H9 (cell line): Measurements from ENCODE around the gene LEFTY2. TPM values are rescaled to one million over a fixed set of nuclear protein-coding genes. Genes with fewer than 3 reads are reported as not detected.
A peak's percentile ranks its signal among the peaks of the same experiment; 100 is the strongest.

ENCODE experiments used
- DNase-seq: peaks from one replicate; pipeline ENCODE4 v3.0.0-alpha.2; 2017
- H2AFZ ChIP-seq: one replicate; pipeline ENCODE4 v1.6.1; 2013; ENCODE audit warnings: mild to moderate bottlenecking, low read length, control low read depth, moderate library complexity
- H2AK5ac ChIP-seq: 2 replicates; pipeline ENCODE4 v1.6.1; 2013; ENCODE audit warnings: low read length, control low read depth, mixed read lengths; ENCODE audit not compliant: insufficient read length
- H2BK120ac ChIP-seq: one replicate; pipeline ENCODE4 v1.6.1; 2013; ENCODE audit warnings: low read depth, mild to moderate bottlenecking, low read length, control low read depth, inconsistent platforms; ENCODE audit not compliant: poor library complexity, severe bottlenecking
- H2BK12ac ChIP-seq: 2 replicates; pipeline ENCODE4 v1.6.1; 2013; ENCODE audit warnings: low read length, control low read depth, mixed read lengths, low read depth; ENCODE audit not compliant: insufficient read length
- H2BK15ac ChIP-seq: 2 replicates; pipeline ENCODE4 v1.6.1; 2013; ENCODE audit warnings: low read depth, low read length, control low read depth
- H2BK20ac ChIP-seq: one replicate; pipeline ENCODE4 v1.6.1; 2013; ENCODE audit warnings: low read depth, mild to moderate bottlenecking, low read length, control low read depth, inconsistent platforms; ENCODE audit not compliant: poor library complexity, severe bottlenecking
- H2BK5ac ChIP-seq: 2 replicates; pipeline ENCODE4 v1.6.1; 2013; ENCODE audit warnings: low read length, control low read depth, mixed read lengths; ENCODE audit not compliant: insufficient read length
- H3K14ac ChIP-seq: 2 replicates; pipeline ENCODE4 v1.6.1; 2013; ENCODE audit warnings: low read length, control low read depth; ENCODE audit not compliant: insufficient read depth
- H3K18ac ChIP-seq: 2 replicates; pipeline ENCODE4 v1.6.1; 2013; ENCODE audit warnings: low read depth, mild to moderate bottlenecking, mixed read lengths, low read length, control low read depth; ENCODE audit not compliant: insufficient read length
- H3K23ac ChIP-seq: 2 replicates; pipeline ENCODE4 v1.6.1; 2013; ENCODE audit warnings: low read length, control low read depth, mixed read lengths, low read depth; ENCODE audit not compliant: insufficient read length
- H3K23me2 ChIP-seq: 2 replicates; pipeline ENCODE4 v1.6.1; 2013; ENCODE audit warnings: low read depth, mild to moderate bottlenecking, mixed read lengths, low read length, control low read depth; ENCODE audit not compliant: insufficient read length, poor library complexity, severe bottlenecking
- H3K27ac ChIP-seq: 2 replicates; pipeline ENCODE4 v1.5.1; 2013; ENCODE audit warnings: low read length, control low read depth, mixed read lengths, low read depth; ENCODE audit not compliant: insufficient read length
- H3K27me3 ChIP-seq: 2 replicates; pipeline ENCODE4 v1.6.1; 2013; ENCODE audit warnings: low read length, control low read depth, inconsistent platforms; ENCODE audit not compliant: insufficient read depth
- H3K4ac ChIP-seq: 2 replicates; pipeline ENCODE4 v1.6.1; 2013; ENCODE audit warnings: low read depth, mild to moderate bottlenecking, control low read depth, inconsistent platforms, low read length, moderate library complexity
- H3K4me1 ChIP-seq: 2 replicates; pipeline ENCODE4 v1.6.1; 2013; ENCODE audit warnings: low read length, control low read depth, inconsistent platforms; ENCODE audit not compliant: insufficient read depth
- H3K4me2 ChIP-seq: 2 replicates; pipeline ENCODE4 v1.6.1; 2013; ENCODE audit warnings: low read length, control low read depth, mixed read lengths; ENCODE audit not compliant: insufficient read length, insufficient read depth
- H3K56ac ChIP-seq: 2 replicates; pipeline ENCODE4 v1.6.1; 2013; ENCODE audit warnings: low read depth, mild to moderate bottlenecking, mixed read lengths, low read length, control low read depth; ENCODE audit not compliant: insufficient read length
- H3K79me1 ChIP-seq: 2 replicates; pipeline ENCODE4 v1.6.1; 2013; ENCODE audit warnings: low read depth, mild to moderate bottlenecking, moderate library complexity, low read length, control low read depth, inconsistent platforms; ENCODE audit not compliant: insufficient read depth, poor library complexity, severe bottlenecking
- H3K79me2 ChIP-seq: 2 replicates; pipeline ENCODE4 v1.6.1; 2013; ENCODE audit warnings: low read length, control low read depth, inconsistent platforms; ENCODE audit not compliant: insufficient read depth
- H3K9ac ChIP-seq: 2 replicates; pipeline ENCODE4 v1.6.1; 2013; ENCODE audit warnings: low read length, control low read depth, mixed read lengths; ENCODE audit not compliant: insufficient read length; ENCODE audit errors: extremely low read depth
- H3K9me3 ChIP-seq: one replicate; pipeline ENCODE4 v1.6.1; 2013; ENCODE audit warnings: low read depth, low read length, inconsistent platforms; ENCODE audit not compliant: control insufficient read depth
- H3T11ph ChIP-seq: one replicate; pipeline ENCODE4 v1.6.1; 2013; ENCODE audit warnings: mild to moderate bottlenecking, low read length, control low read depth, inconsistent platforms
- H4K20me1 ChIP-seq: one replicate; pipeline ENCODE4 v1.6.1; 2013; ENCODE audit not compliant: control insufficient read depth, insufficient read length, insufficient read depth
- H4K5ac ChIP-seq: 2 replicates; pipeline ENCODE4 v1.6.1; 2013; ENCODE audit warnings: low read depth, mild to moderate bottlenecking, mixed read lengths, low read length, control low read depth; ENCODE audit not compliant: insufficient read length
- H4K8ac ChIP-seq: replicated peaks from 2 replicates; pipeline ENCODE4 v1.6.1; 2013; ENCODE audit warnings: low read length, control low read depth, mixed read lengths, low read depth; ENCODE audit not compliant: insufficient read length
- H4K91ac ChIP-seq: 2 replicates; pipeline ENCODE4 v1.6.1; 2013; ENCODE audit warnings: low read depth, mild to moderate bottlenecking, moderate library complexity, mixed read lengths, low read length, control low read depth; ENCODE audit not compliant: insufficient read length
- H3K27ac Mint-ChIP-seq, 3 experiments: 2 replicates in 2 of 3; 3 replicates in 1 of 3; pipeline ENCODE4 v1.8.0; 2020 to 2021; ENCODE audit warnings: mixed read lengths in 3 of 3, mild to moderate bottlenecking in 1 of 3, moderate library complexity in 1 of 3
- H3K27me3 Mint-ChIP-seq: 2 replicates; pipeline ENCODE4 v1.8.0; 2021; ENCODE audit warnings: low read depth, mild to moderate bottlenecking, moderate library complexity, mixed read lengths
- H3K36me3 Mint-ChIP-seq, 3 experiments: 2 replicates in 2 of 3; 3 replicates in 1 of 3; pipeline ENCODE4 v1.8.0; 2020 to 2021; ENCODE audit warnings: low read depth in 3 of 3, mixed read lengths in 3 of 3; ENCODE audit not compliant: insufficient read depth in 1 of 3
- H3K4me1 Mint-ChIP-seq, 2 experiments: 2 replicates each; pipeline ENCODE4 v1.8.0; 2020; ENCODE audit warnings: mixed read lengths in 2 of 2
- H3K4me3 Mint-ChIP-seq, 2 experiments: 2 replicates in 1 of 2; 3 replicates in 1 of 2; pipeline ENCODE4 v1.8.0; 2020 to 2021; ENCODE audit warnings: mild to moderate bottlenecking in 2 of 2, mixed read lengths in 2 of 2, moderate library complexity in 1 of 2
- H3K9me3 Mint-ChIP-seq, 2 experiments: 2 replicates in 1 of 2; 3 replicates in 1 of 2; pipeline ENCODE4 v1.8.0; 2020; ENCODE audit warnings: mild to moderate bottlenecking in 2 of 2, mixed read lengths in 2 of 2, moderate library complexity in 1 of 2
- CTCF ChIP-seq: fragments of 200-600 bp; sonication (generic); conservative IDR thresholded peaks from 3 replicates; pipeline ENCODE4 v1.8.0; 2021; ENCODE audit warnings: antibody characterized with exemption, mild to moderate bottlenecking
- WGBS: extraction: QIAGEN DNeasy Blood & Tissue Kit; methylation state at CpG from one replicate; pipeline ENCODE4 v1.1.7; 2013; ENCODE audit warnings: missing lambda C conversion rate, low lambda C conversion rate, mixed read lengths; ENCODE audit not compliant: insufficient read length; ENCODE audit errors: extremely low coverage; 5-methylcytosine and 5-hydroxymethylcytosine counted together
- total RNA-seq: library from RNA; stranded (reverse); gene quantifications from 2 replicates; pipeline ENCODE4 v1.2.1, GENCODE V29; 2021

Gene LEFTY2
- total RNA-seq, 1 experiment from 2014 or later = 16.3 TPM

GRCh38 chr1:225943582-225943981, 2.6 kb upstream of the LEFTY2 start:
- Histone ChIP-seq H4K8ac (no peak overlapping the region), H2AK5ac (no peak overlapping the region), H3K23ac (no peak overlapping the region), H3K9ac (no peak overlapping the region), H2BK5ac (no peak overlapping the region), H3K9me3 (no peaks in the 10 kb centered on the region), H3K14ac (no peak overlapping the region), H3K4me1 (peaks cover 22% of the 10 kb centered on the region; the same call in 1 of the 2 replicates), H4K91ac (no peak overlapping the region), H3K23me2 (no peaks in the 10 kb centered on the region), H3K4me2 (no peak overlapping the region), H2BK120ac (no peak overlapping the region), H4K20me1 (no peaks in the 10 kb centered on the region), H3K4ac (no peak overlapping the region), H2BK20ac (no peak overlapping the region), H3K79me2 (no peaks in the 10 kb centered on the region), H3K27me3 (no peaks in the 10 kb centered on the region; the same call in 1 of the 2 replicates), H3K27ac (no peak overlapping the region), H3T11ph (no peak overlapping the region), H3K56ac (no peak overlapping the region), H3K18ac (no peak overlapping the region), H2AFZ (no peak overlapping the region), H4K5ac (no peak overlapping the region), H2BK12ac (no peak overlapping the region), H2BK15ac (no peak overlapping the region), H3K79me1 (no peaks in the 10 kb centered on the region)
- Mint-ChIP-seq H3K27me3 (peaks cover 8% of the 10 kb centered on the region), H3K9me3 (no peaks in the 10 kb centered on the region; a peak in 2 of 5 replicates), H3K4me1 (peaks cover 50 to 59% of the 10 kb centered on the region in 2 experiments), H3K36me3 (no peaks in the 10 kb centered on the region), H3K4me3 (no peak overlapping the region; a peak in 1 of 5 replicates), H3K27ac (peak overlapping the region in 1 of 3 experiments; percentile 77; a peak in 1 of 7 replicates)
- no peak for TF ChIP-seq CTCF
- no peak for DNase-seq
- WGBS = no CpG with 5 or more reads among the region's 4 CpGs
